Middle frontal gyrus (tissue), 1 donor: ENCODE results near the gene SNRPE.

Experiments used
- DNase-seq: peaks from one replicate; pipeline ENCODE4 v3.0.0-alpha.2; 2015; ENCODE audit warnings: low spot score; ENCODE audit errors: extremely low spot score

Gene SNRPE

GRCh38 chr1:203878422-203878821, 17.0 kb downstream of the SNRPE start:
- no peak for DNase-seq

GRCh38 chr1:203880606-203881005, 19.2 kb downstream of the SNRPE start:
- DNase-seq = no peak

DNA sequence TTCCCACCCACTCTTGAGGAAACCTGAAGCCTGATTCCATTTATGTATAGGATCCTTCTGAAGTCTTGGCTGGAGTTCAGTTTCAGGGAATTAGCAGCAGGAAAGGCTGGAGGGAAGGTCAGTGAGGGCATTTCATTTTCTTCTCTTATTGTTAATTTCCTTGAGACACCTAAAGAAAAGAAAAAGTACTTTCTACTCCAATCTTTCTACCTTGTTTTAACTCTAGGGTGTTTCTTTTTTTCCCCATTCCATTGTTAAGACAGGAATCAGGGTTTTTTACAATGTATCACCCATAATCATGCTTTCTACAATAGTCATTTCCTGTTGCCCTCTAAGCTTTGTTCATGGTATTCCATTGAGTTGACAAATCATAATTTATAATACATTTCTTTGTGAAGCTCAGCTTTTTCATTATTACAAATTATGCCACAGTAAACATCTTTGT, 27.4 kb downstream of the SNRPE start:
- no peak for DNase-seq

DNA sequence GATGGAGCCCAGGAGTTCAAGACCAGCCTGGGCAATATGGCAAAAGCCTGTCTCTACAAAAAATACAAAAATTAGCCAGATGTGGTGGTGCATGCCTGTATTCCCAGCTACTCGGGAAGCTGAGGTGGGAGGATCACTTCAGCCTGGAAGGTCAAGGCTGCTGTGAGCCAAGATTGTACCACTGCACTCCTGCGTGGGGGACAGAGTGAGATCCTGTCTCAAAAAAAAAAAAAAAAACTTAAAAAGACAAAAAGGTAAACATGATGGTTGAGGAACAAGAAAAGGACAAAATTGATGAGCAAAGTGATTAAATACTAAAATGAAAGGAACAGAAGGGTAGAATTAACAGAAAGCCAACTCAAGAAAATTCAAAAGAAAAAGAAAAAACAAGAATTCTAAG, 30.6 kb downstream of the SNRPE start:
- DNase-seq = no peak

- no peak for DNase-seq
These were observed 37.3 kb downstream of the SNRPE start for GRCh38 chr1:203898458-203899352.

GRCh38 chr1:203899353-203899716, 37.9 kb downstream of the SNRPE start:
- DNase-seq = no peak

DNA sequence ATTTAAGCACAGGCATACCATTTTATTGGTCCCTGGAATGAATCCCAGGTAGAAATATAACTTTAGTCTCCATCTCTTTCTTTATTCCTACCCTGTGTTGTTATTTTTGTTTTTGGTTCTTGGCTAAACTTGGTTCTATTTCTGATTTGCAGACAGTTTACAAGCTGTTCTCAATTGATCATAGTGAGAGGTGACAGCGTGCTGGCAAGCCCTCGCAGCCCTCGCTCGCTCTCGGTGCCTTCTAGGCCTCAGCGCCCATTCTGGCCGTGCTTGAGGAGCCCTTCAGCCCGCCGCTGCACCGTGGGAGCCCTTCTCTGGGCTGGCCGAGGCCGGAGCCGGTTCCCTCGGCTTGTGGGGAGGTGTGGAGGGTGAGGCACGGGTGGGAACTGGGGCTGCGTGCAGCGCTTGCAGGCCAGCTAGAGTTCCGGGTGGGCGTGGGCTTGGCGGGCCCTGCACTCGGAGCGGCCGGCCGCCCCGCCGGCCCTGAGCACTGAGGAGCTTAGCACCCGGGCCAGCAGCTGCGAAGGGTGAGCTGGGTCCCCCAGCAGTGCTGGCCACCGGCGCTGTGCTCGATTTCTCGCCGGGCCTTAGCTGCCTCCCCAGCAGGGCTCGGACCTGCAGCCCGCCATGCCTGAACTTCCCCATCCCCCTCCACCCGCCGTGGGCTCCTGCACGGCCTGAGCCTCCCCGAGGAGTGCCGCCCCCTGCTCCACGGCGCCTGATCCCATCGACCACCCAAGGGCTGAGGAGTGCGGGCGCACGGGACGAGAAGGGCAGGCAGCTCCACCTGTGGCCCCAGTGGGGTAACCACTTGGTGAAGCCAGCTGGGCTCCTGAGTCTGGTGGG, 38.7 kb downstream of the SNRPE start:
- DNase-seq = no peak

GRCh38 chr1:203901581-203901980, 40.2 kb downstream of the SNRPE start:
- DNase-seq = no peak

DNA sequence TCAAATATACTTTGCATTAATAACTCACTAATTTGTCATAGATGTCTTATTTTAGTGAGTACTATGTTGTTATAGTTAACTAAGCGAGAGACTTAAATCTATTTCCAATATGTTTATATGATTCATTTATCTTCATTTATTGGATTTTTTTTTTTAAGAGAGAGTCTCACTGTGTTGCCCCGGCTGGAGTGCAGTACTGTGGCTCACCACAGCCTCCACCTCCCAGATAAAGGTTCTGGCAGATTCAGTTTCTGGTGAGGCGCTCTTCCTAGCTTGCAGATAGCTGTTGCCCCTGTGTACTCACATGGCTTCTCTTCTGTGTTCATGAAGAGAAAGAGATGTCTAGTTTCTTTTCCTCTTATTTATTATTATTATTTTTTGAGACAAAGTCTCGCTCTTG, 43.9 kb downstream of the SNRPE start:
- no peak for DNase-seq

DNA sequence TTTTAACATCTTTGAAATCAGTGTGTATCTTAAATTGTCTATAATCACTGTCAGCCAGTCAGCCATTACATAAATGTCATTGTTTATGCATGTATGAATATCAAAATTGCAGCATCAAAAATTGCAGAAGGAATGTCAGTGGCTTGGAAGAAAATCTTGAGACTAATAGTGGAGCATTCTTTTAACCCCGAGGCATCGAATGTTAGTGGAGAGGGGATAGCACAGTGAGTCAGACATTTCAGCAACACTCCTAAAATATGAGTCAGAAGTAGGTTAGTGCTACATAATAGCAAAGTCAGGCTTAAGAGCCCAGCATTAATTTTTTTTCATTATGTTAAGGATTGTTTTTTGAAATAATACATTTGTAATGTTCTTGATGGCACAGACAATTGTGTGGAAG, 45.5 kb downstream of the SNRPE start:
- no peak for DNase-seq

DNA sequence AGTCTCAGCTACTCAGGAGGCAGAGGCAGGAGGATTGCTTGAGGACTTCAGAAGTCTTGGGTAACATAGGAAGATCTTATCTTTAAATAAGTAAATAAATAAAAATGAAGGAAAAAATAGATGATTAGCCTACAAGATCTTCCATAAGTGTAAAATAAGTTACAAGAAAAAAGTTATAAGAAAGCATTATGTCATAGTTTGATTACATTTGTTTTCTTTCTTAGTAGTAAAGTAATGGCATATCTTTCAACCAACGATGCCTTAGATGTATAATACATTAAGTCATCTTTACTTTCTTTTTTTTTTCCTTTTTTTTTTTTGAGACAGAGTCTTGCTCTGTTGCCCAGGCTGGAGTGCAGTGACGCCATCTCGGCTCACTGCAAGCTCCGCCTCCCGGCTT, 46.5 kb downstream of the SNRPE start:
- DNase-seq = no peak

GRCh38 chr1:203911806-203912205, 50.4 kb downstream of the SNRPE start:
- DNase-seq = no peak

DNA sequence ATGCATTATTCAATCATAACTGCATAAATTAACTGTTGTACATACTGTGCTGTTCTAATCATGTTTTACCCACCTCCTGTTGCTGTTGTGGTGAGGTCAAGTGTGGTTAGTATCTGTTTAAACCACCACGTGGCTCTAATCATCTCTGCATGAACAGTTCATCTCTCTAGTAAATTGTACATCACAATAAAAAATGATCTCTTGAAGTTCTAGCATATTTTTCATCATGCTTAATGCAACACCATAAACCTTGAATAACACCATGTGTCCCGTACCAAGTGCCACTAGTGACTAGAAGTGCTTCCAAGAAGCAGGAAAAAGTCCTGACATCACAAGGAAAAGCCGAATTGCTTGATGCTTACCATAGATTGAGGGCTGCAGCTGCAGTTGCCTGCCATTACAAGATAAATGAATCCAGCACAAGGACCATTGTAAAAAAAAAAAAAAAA, 51.7 kb downstream of the SNRPE start:
- no peak for DNase-seq

GRCh38 chr1:203914292-203914691, 52.9 kb downstream of the SNRPE start:
- no peak for DNase-seq

DNA sequence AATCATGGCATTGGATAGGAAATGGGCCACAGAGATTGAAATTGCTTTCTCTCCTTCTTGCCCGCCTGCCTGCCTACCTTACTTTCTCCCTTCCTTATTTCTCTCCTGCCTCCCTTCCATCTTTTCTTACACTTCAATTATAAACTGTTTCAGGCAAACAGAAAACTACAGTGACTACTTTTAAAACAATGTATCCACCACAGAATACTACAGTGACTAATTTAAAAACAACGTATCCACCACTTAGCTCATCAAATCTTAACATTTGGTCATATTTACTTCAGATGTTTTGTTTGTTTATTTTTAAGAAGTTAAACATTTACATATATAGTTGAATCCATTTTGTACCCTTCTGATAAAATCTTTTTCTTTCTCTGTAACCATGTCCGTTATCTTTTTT, 54.4 kb downstream of the SNRPE start:
- DNase-seq = no peak

DNA sequence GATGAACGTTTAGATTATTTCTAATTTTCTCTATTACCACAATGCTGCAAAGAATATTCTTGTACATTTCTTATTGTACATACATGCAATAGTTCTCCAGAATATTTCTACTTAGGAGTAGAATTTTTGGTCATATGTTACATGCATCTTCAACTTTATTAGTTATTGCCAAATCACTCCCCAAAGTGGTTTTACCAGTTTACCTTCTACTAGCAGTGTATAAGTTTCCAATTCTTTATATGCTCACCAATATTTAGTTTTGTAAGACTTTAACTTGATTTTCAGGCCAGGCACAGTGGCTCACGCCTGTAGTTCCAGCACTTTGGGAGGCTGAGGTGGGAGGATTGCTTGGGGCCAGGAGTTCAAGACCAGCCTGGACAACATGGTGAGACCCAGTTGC, 55.4 kb downstream of the SNRPE start:
- DNase-seq = no peak
